Measurements from ENCODE around the gene ITSN1.

The ITSN1 gene

GRCh38 chr21:33880626-33881025 lies 238.3 kb downstream of the ITSN1 start:
- TF ChIP-seq ZFX (IDR thresholded peaks at IDR 0.05; ENCODE audit: borderline replicate concordance) (no peak), CTCF (IDR thresholded peaks at IDR 0.05) (no peak)

GRCh38 chr21:33881689-33882440 lies 239.6 kb downstream of the ITSN1 start:
- no peak overlapping the region for H3K27ac ChIP-seq
- TF ChIP-seq ZFX (IDR thresholded peaks at IDR 0.05; ENCODE audit: borderline replicate concordance): no peak
- TF ChIP-seq CTCF (IDR thresholded peaks at IDR 0.05): no peak

More at GRCh38 chr21:33880626-33881025, 238.3 kb downstream of the ITSN1 start:
- no peak overlapping the region for H3K27ac ChIP-seq

DNA sequence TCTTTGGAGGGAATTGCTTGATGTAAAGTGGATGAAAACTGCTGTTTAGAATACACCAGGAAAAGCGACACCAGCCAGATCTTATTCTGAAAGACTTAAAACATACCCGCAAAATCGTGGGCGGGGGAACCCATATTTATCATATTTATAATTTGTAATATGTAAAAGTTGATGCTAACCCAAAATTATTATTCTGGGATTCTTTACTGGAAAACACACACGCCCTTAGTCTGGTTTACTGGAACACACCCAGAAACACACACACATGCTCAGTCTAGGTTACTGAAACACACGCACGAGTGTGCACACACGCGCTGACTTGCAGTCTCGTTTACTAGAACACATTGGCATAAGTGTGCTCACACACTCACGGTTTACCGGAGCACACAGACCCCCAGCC lies 240.8 kb downstream of the ITSN1 start:
- no peak for TF ChIP-seq ZFX (IDR thresholded peaks at IDR 0.05; ENCODE audit: borderline replicate concordance)
- no peak for TF ChIP-seq CTCF (IDR thresholded peaks at IDR 0.05)
- no peak overlapping the region for H3K27ac ChIP-seq

GRCh38 chr21:33884376-33885171 lies 242.3 kb downstream of the ITSN1 start:
- TF ChIP-seq CTCF (IDR thresholded peaks at IDR 0.05) (no peak), ZFX (IDR thresholded peaks at IDR 0.05; ENCODE audit: borderline replicate concordance) (no peak)
- H3K27ac ChIP-seq: no peak overlapping the region

DNA sequence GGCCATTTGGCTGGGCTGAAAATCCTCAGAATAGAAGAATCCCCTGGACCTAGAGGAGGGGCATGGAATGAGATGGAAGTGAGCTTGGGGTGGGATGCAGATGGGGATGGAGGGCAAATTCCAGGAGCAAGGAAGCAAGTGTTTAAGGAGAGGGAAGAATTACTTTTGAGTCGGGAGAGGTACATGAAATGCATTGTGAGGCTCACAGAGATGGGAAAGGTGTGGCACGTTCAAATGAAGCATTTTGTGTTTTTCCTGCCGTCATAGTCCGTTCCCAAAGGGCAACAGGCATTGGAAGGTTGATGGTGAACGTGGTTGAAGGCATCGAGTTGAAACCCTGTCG lies 242.8 kb downstream of the ITSN1 start:
- no peak for TF ChIP-seq ZFX (IDR thresholded peaks at IDR 0.05; ENCODE audit: borderline replicate concordance)
- no peak for TF ChIP-seq CTCF (IDR thresholded peaks at IDR 0.05)
- H3K27ac ChIP-seq: no peak overlapping the region

DNA sequence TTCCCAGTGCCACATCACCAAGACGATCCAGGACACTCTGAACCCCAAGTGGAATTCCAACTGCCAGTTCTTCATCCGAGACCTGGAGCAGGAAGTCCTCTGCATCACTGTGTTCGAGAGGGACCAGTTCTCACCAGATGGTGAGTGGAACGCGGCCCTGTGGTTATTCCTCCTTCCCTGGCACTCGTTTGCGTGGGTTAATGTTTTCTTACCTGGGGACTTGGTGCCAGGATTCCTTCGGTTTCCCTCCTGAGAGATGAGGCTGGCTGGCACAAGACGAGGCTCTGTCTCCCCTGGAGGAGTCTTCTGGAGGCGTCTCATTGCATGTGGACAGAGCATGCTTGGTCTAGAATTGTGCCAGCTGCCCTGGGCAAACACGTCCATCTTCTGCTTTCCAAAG lies 244.0 kb downstream of the ITSN1 start:
- TF ChIP-seq ZFX (IDR thresholded peaks at IDR 0.05; ENCODE audit: borderline replicate concordance): no peak
- no peak for TF ChIP-seq CTCF (IDR thresholded peaks at IDR 0.05)
- no peak overlapping the region for H3K27ac ChIP-seq

- no peak for TF ChIP-seq ZFX (IDR thresholded peaks at IDR 0.05; ENCODE audit: borderline replicate concordance)
- no peak for TF ChIP-seq CTCF (IDR thresholded peaks at IDR 0.05)
These were observed 247.9 kb downstream of the ITSN1 start for GRCh38 chr21:33890187-33890586.

More at GRCh38 chr21:33890187-33890586, 247.9 kb downstream of the ITSN1 start:
- H3K27ac ChIP-seq: no peak overlapping the region
